Hepatic stellate cell (primary cell): ENCODE results near the gene WDR4.
"Not testable (repeated sequence)": the region's sequence is repeated elsewhere in the genome, so short reads cannot be mapped to it uniquely, and the experiment has no call there.

Source experiments
- DNase-seq: peaks from one replicate; pipeline ENCODE4 v3.0.0; 2011; ENCODE audit warnings: low spot score

Gene WDR4

GRCh38 chr21:42839271-42840231 lies 39.8 kb downstream of the WDR4 start:
- DNase-seq = no peak

- DNase-seq = not testable (repeated sequence)
Observed at GRCh38 chr21:42838212-42838690, 41.1 kb downstream of the WDR4 start.

GRCh38 chr21:42837421-42838211 lies 41.7 kb downstream of the WDR4 start:
- DNase-seq = no peak

GRCh38 chr21:42836767-42837301 lies 42.5 kb downstream of the WDR4 start:
- no peak for DNase-seq

- no peak for DNase-seq
Observed at GRCh38 chr21:42836402-42836666, 43.0 kb downstream of the WDR4 start.

GRCh38 chr21:42835611-42836401 lies 43.5 kb downstream of the WDR4 start:
- no peak for DNase-seq

GRCh38 chr21:42835211-42835610 lies 44.1 kb downstream of the WDR4 start:
- DNase-seq = no peak

- no peak for DNase-seq
Observed at GRCh38 chr21:42834726-42835191, 44.6 kb downstream of the WDR4 start.

- DNase-seq = no peak
Observed at GRCh38 chr21:42833859-42834725, 45.2 kb downstream of the WDR4 start.

GRCh38 chr21:42833439-42833815 lies 45.9 kb downstream of the WDR4 start:
- no peak for DNase-seq

- DNase-seq = not testable (repeated sequence)
Observed at GRCh38 chr21:42832321-42832630, 47.1 kb downstream of the WDR4 start.

- DNase-seq = no peak
Observed at GRCh38 chr21:42830456-42831455, 48.6 kb downstream of the WDR4 start.

- DNase-seq = no peak
Observed at GRCh38 chr21:42829954-42830353, 49.4 kb downstream of the WDR4 start.

- no peak for DNase-seq
Observed at GRCh38 chr21:42829417-42829816, 49.9 kb downstream of the WDR4 start.

- DNase-seq = no peak
Observed at GRCh38 chr21:42827588-42827987, 51.8 kb downstream of the WDR4 start.

GRCh38 chr21:42820616-42821465 lies 58.5 kb downstream of the WDR4 start:
- no peak for DNase-seq

GRCh38 chr21:42819861-42820615 lies 59.3 kb downstream of the WDR4 start:
- DNase-seq = no peak

GRCh38 chr21:42818328-42818749 lies 61.0 kb downstream of the WDR4 start:
- DNase-seq = peak; percentile 47
